IMR-90 (cell line): ENCODE measurements around the gene WDFY1. TPM values are rescaled to one million over a fixed set of nuclear protein-coding genes. Genes with fewer than 3 reads are reported as not detected.

Source experiments
- ATAC-seq: fragments of 200-7000 bp; cut with Tn5 transposase; 2 replicates; pipeline ENCODE4 v1.9.1; 2020; ENCODE audit warnings: low read depth, mild to moderate bottlenecking, moderate library complexity
- BruUV-seq: library from RNA; stranded (reverse); fragments of 400-500 nt; replicated peaks from 2 replicates; lab custom pipeline; 2021; lab: Mats Ljungman, UMichigan
- CTCF ChIA-PET: fragments of 300-600 bp; formaldehyde crosslinking; extraction: SDS; loops from one replicate; lab custom pipeline; 2021; ENCODE audit warnings: antibody characterized with exemption; lab: Yijun Ruan, JAX
- POLR2A ChIA-PET: fragments of 300-600 bp; sonication (Branson Sonifier 250); formaldehyde crosslinking; loops from one replicate; lab custom pipeline; 2022; ENCODE audit warnings: antibody characterized with exemption; ENCODE audit not compliant: unreplicated experiment; lab: Charles Lee
- DNase-seq: peaks from one replicate; pipeline ENCODE4 v3.0.0; 2013
- H2AFZ ChIP-seq: replicated peaks from 2 replicates; pipeline ENCODE3; 2013; ENCODE audit warnings: low read length, mild to moderate bottlenecking; ENCODE audit not compliant: poor library complexity
- H2AK5ac ChIP-seq: 2 replicates; pipeline ENCODE4 v1.6.1; 2013; ENCODE audit warnings: low read depth, low read length, inconsistent platforms
- H2AK9ac ChIP-seq: replicated peaks from 2 replicates; pipeline ENCODE3; 2013; ENCODE audit warnings: mild to moderate bottlenecking, low read depth, low read length, moderate library complexity; ENCODE audit not compliant: poor library complexity
- H2BK120ac ChIP-seq: 2 replicates; pipeline ENCODE4 v1.6.1; 2013; ENCODE audit warnings: low read depth, low read length, inconsistent platforms
- H2BK15ac ChIP-seq: 3 replicates; pipeline ENCODE4 v1.6.1; 2013; ENCODE audit warnings: low read depth, low read length, inconsistent platforms
- H2BK20ac ChIP-seq: 2 replicates; pipeline ENCODE4 v1.6.1; 2013; ENCODE audit warnings: low read depth, mild to moderate bottlenecking, inconsistent platforms, low read length, moderate library complexity
- H2BK5ac ChIP-seq: 2 replicates; pipeline ENCODE4 v1.6.1; 2013; ENCODE audit warnings: mild to moderate bottlenecking, low read depth, low read length, inconsistent platforms; ENCODE audit not compliant: poor library complexity, severe bottlenecking
- H3K14ac ChIP-seq: replicated peaks from 2 replicates; pipeline ENCODE4 v1.6.1; 2013; ENCODE audit warnings: low read depth, low read length, inconsistent platforms
- H3K18ac ChIP-seq: 2 replicates; pipeline ENCODE4 v1.6.1; 2013; ENCODE audit warnings: low read depth, low read length, control low read depth
- H3K23ac ChIP-seq: 2 replicates; pipeline ENCODE4 v1.6.1; 2013; ENCODE audit warnings: low read depth, low read length, inconsistent platforms
- H3K27ac ChIP-seq: 2 replicates; pipeline ENCODE4 v1.5.1; 2013; ENCODE audit warnings: mild to moderate bottlenecking, control low read depth, low read length; ENCODE audit not compliant: insufficient read depth
- H3K27me3 ChIP-seq: 2 replicates; pipeline ENCODE4 v1.6.1; 2013; ENCODE audit warnings: low read length; ENCODE audit not compliant: control insufficient read depth, insufficient read depth
- H3K36me3 ChIP-seq: 2 replicates; pipeline ENCODE4 v1.6.1; 2013; ENCODE audit warnings: low read length, mixed read lengths; ENCODE audit not compliant: control insufficient read depth, insufficient read depth
- H3K4ac ChIP-seq: 2 replicates; pipeline ENCODE4 v1.6.1; 2013; ENCODE audit warnings: low read depth, low read length, inconsistent platforms
- H3K4me1 ChIP-seq: 2 replicates; pipeline ENCODE4 v1.6.1; 2013; ENCODE audit warnings: low read length, mixed read lengths; ENCODE audit not compliant: control insufficient read depth, insufficient read depth
- H3K4me2 ChIP-seq: 2 replicates; pipeline ENCODE4 v1.6.1; 2013; ENCODE audit warnings: low read depth, mild to moderate bottlenecking, control low read depth, low read length, moderate library complexity
- H3K4me3 ChIP-seq: 2 replicates; pipeline ENCODE4 v1.5.1; 2013; ENCODE audit warnings: low read depth, mild to moderate bottlenecking, control low read depth, low read length, moderate library complexity; ENCODE audit not compliant: insufficient read depth
- H3K56ac ChIP-seq: 2 replicates; pipeline ENCODE4 v1.6.1; 2013; ENCODE audit warnings: low read length, inconsistent platforms; ENCODE audit not compliant: insufficient read depth; ENCODE audit errors: extremely low read depth
- H3K79me1 ChIP-seq, 2 experiments: 2 replicates each; pipeline ENCODE4 v1.6.1; 2013; ENCODE audit warnings: low read length in 2 of 2, inconsistent platforms in 1 of 2, low read depth in 1 of 2
- H3K9ac ChIP-seq: 2 replicates; pipeline ENCODE4 v1.6.1; 2013; ENCODE audit warnings: low read depth, low read length, control low read depth
- H3K9me1 ChIP-seq: 2 replicates; pipeline ENCODE4 v1.6.1; 2013; ENCODE audit warnings: low read length, inconsistent platforms; ENCODE audit not compliant: insufficient read depth
- H3K9me3 ChIP-seq: 2 replicates; pipeline ENCODE4 v1.6.1; 2013; ENCODE audit warnings: low read length; ENCODE audit not compliant: control insufficient read depth, insufficient read depth
- H4K20me1 ChIP-seq: 2 replicates; pipeline ENCODE4 v1.6.1; 2013; ENCODE audit warnings: low read length, inconsistent platforms; ENCODE audit not compliant: insufficient read depth
- H4K5ac ChIP-seq: 2 replicates; pipeline ENCODE4 v1.6.1; 2013; ENCODE audit warnings: mild to moderate bottlenecking, low read depth, low read length, control low read depth
- H4K8ac ChIP-seq, 2 experiments: 2 replicates each; pipeline ENCODE4 v1.6.1; 2013; ENCODE audit warnings: low read depth in 2 of 2, low read length in 2 of 2, control low read depth in 1 of 2, inconsistent platforms in 1 of 2
- H4K91ac ChIP-seq: 2 replicates; pipeline ENCODE4 v1.6.1; 2013; ENCODE audit warnings: low read depth, low read length, inconsistent platforms; ENCODE audit not compliant: insufficient read depth
- CEBPB ChIP-seq: IDR thresholded peaks from 2 replicates; pipeline ENCODE4 v1.6.1; 2012; ENCODE audit warnings: low read depth, low read length, improper control_type of control experiment
- FOS ChIP-seq: fragments of 150-350 bp; IDR thresholded peaks from 2 replicates; pipeline ENCODE4 v1.6.1; 2016; ENCODE audit warnings: low read depth, low read length
- MAFK ChIP-seq: IDR thresholded peaks from 2 replicates; pipeline ENCODE4 v1.6.1; 2012; ENCODE audit warnings: low read depth, low read length, improper control_type of control experiment
- MAZ ChIP-seq: IDR thresholded peaks from 2 replicates; pipeline ENCODE4 v1.6.1; 2012; ENCODE audit warnings: low read depth, mild to moderate bottlenecking, low read length, improper control_type of control experiment, moderate library complexity, borderline replicate concordance
- NFE2L2 ChIP-seq: fragments of 150-350 bp; IDR thresholded peaks from 2 replicates; pipeline ENCODE4 v1.6.1; 2016; ENCODE audit warnings: low read depth, mild to moderate bottlenecking, low read length
- POLR2A ChIP-seq: IDR thresholded peaks from 2 replicates; pipeline ENCODE4 v1.6.1; 2012; ENCODE audit warnings: mild to moderate bottlenecking, low read depth, low read length
- RAD21 ChIP-seq: IDR thresholded peaks from 2 replicates; pipeline ENCODE4 v1.6.1; 2012; ENCODE audit warnings: low read length, improper control_type of control experiment
- RCOR1 ChIP-seq: IDR thresholded peaks from 2 replicates; pipeline ENCODE4 v1.6.1; 2012; ENCODE audit warnings: mild to moderate bottlenecking, low read length, improper control_type of control experiment; ENCODE audit not compliant: insufficient replicate concordance
- SMC3 ChIP-seq: fragments of 150-350 bp; IDR thresholded peaks from 2 replicates; pipeline ENCODE4 v1.6.1; 2016; ENCODE audit warnings: low read depth, mild to moderate bottlenecking, antibody characterized with exemption, low read length, moderate library complexity
- WGBS, 2 experiments: methylation state at CpG; one replicate each; pipeline versions ENCODE4 v1.1.5 to v1.1.7; 2013; ENCODE audit warnings: missing lambda C conversion rate in 2 of 2; ENCODE audit not compliant: insufficient read length in 1 of 2; ENCODE audit errors: extremely low coverage in 2 of 2; 5-methylcytosine and 5-hydroxymethylcytosine counted together
- dilution Hi-C: fragments of 300-500 bp; cut with HindIII; formaldehyde crosslinking; loops from one replicate; pipeline ENCODE4 v1.14.3; 2018; ENCODE audit warnings: low sequenced_read_pairs; ENCODE audit not compliant: unreplicated experiment
- in situ Hi-C: fragments of 300-500 bp; cut with MboI; formaldehyde crosslinking; loops from 3 replicates; pipeline ENCODE4 v1.14.3; 2019; ENCODE audit warnings: low sequenced_read_pairs, inconsistent platforms, mixed read lengths
- intact Hi-C: fragments of 100-400 bp; cut with micrococcal nuclease; formaldehyde crosslinking; loops from 2 replicates; pipeline ENCODE4 v1.10.0; 2022
- polyA plus RNA-seq, 3 experiments: library from polyadenylated mRNA; depleted of rRNA; stranded (reverse); fragments of >200 nt; gene quantifications; 2 replicates each; pipeline ENCODE4 v1.2.3, GENCODE V29; 2012; ENCODE audit warnings: low replicate concordance in 1 of 3
- total RNA-seq: library from RNA; depleted of rRNA; stranded (reverse); fragments of >200 nt; gene quantifications from 2 replicates; pipeline ENCODE4 v1.2.3, GENCODE V29; 2012
- TF ChIP-seq, protein P1 (sequence below): conservative IDR thresholded peaks from 2 replicates; pipeline ENCODE4 v1.5.1; 2012; ENCODE audit warnings: mild to moderate bottlenecking, low read depth, low read length, improper control_type of control experiment
- TF ChIP-seq, protein P2 (sequence below): fragments of 150-350 bp; IDR thresholded peaks from 2 replicates; pipeline ENCODE4 v1.6.1; 2016; ENCODE audit warnings: low read depth, mild to moderate bottlenecking, low read length, moderate library complexity, borderline replicate concordance

WDFY1 gene
- total and polyA plus RNA-seq, 2 of the 4 experiments (the other 2 are of a cell fraction), result 35.6 to 93.6 TPM

DNA sequence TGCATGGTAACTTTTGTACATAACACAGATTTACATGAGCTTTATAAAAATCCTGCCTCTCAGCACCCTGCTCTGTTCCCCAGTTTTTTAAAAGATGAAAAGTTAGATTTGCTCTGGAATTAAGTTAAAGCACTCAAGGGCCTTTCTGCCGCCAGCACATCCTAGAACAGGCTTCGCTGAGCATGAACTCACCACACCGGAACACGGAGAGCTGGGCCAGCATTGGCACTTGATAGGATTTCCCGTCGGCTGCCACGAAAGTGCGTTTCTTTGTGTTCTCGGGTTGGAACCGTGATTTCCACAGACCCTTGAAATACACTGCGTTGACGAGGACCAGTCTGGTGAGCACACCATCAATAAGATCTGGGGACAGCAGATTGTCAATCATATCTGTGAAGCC lies 46.5 kb upstream of the WDFY1 start:
- no peak overlapping the region for H3K4me2 ChIP-seq
- no peaks in the 10 kb centered on the region for H3K9me3 ChIP-seq
- H2AK9ac ChIP-seq, result no peak overlapping the region
- H3K4me3 ChIP-seq, result no peak overlapping the region
- H3K27ac ChIP-seq, result no peak overlapping the region
- no TSS peak for BruUV-seq
- dilution Hi-C loops (no loop called here), intact Hi-C loops (loop anchor here (2.0 kb wide), 1 partner anchor 47 kb away; the partner anchor contains the start of gene SERPINE2), in situ Hi-C loops (loop anchor here (5.0 kb wide), 1 partner anchor 296 kb away; no protein-coding TSS in a partner anchor)
- no peaks in the 10 kb centered on the region for H4K20me1 ChIP-seq
- H4K5ac ChIP-seq, result no peak overlapping the region
- H3K9me1 ChIP-seq, result peaks cover 5% of the 10 kb centered on the region; the same call in 1 of the 2 replicates
- H2AFZ ChIP-seq, result no peak overlapping the region
- WGBS, 2 experiments, result 94% methylated on average over 6 of the region's 12 CpGs; no CpG with 5 or more reads in 1 of the 2 experiments
- no peak overlapping the region for H4K91ac ChIP-seq
- no peaks in the 10 kb centered on the region for H3K27me3 ChIP-seq
- peaks cover 7% of the 10 kb centered on the region; the same call in 1 of the 2 replicates for H3K4me1 ChIP-seq
- H4K8ac ChIP-seq, result no peak overlapping the region
- no peak overlapping the region for H3K4ac ChIP-seq
- H3K9ac ChIP-seq, result no peak overlapping the region
- H2BK20ac ChIP-seq, result no peak overlapping the region
- no peak overlapping the region for H2BK15ac ChIP-seq
- CTCF ChIA-PET, result interaction anchor here (1.1 kb wide), 1 partner anchor 22 kb away, joined by 4 read pairs; no protein-coding TSS in a partner anchor
- DNase-seq (no peak), ATAC-seq (no peak)
- no peak overlapping the region for H3K14ac ChIP-seq
- POLR2A ChIA-PET, result no interaction called here
- no peak overlapping the region for H3K23ac ChIP-seq
- no peak overlapping the region for H2AK5ac ChIP-seq
- no peak overlapping the region for H3K56ac ChIP-seq
- TF ChIP-seq RCOR1 (no peak), NFE2L2 (no peak), POLR2A (no peak), MAZ (no peak), MAFK (no peak), FOS (no peak), SMC3 (no peak), RAD21 (no peak), CEBPB (no peak)
- TF ChIP-seq, protein P1, sequence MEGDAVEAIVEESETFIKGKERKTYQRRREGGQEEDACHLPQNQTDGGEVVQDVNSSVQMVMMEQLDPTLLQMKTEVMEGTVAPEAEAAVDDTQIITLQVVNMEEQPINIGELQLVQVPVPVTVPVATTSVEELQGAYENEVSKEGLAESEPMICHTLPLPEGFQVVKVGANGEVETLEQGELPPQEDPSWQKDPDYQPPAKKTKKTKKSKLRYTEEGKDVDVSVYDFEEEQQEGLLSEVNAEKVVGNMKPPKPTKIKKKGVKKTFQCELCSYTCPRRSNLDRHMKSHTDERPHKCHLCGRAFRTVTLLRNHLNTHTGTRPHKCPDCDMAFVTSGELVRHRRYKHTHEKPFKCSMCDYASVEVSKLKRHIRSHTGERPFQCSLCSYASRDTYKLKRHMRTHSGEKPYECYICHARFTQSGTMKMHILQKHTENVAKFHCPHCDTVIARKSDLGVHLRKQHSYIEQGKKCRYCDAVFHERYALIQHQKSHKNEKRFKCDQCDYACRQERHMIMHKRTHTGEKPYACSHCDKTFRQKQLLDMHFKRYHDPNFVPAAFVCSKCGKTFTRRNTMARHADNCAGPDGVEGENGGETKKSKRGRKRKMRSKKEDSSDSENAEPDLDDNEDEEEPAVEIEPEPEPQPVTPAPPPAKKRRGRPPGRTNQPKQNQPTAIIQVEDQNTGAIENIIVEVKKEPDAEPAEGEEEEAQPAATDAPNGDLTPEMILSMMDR, result no peak
- TF ChIP-seq, protein P2, sequence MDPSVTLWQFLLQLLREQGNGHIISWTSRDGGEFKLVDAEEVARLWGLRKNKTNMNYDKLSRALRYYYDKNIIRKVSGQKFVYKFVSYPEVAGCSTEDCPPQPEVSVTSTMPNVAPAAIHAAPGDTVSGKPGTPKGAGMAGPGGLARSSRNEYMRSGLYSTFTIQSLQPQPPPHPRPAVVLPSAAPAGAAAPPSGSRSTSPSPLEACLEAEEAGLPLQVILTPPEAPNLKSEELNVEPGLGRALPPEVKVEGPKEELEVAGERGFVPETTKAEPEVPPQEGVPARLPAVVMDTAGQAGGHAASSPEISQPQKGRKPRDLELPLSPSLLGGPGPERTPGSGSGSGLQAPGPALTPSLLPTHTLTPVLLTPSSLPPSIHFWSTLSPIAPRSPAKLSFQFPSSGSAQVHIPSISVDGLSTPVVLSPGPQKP, result no peak
- H3K36me3 ChIP-seq, result peaks cover 8% of the 10 kb centered on the region
- no peak overlapping the region for H3K18ac ChIP-seq
- no peak overlapping the region for H2BK120ac ChIP-seq
- 0 out of 4 replicates have a peak, but pooled peaks cover 0 to 4% of the 10 kb centered on the region in 2 experiments for H3K79me1 ChIP-seq
- H2BK5ac ChIP-seq, result no peak overlapping the region
